GM19351 (cell line): ENCODE measurements around the gene METTL8.

Source experiments
- ATAC-seq: cut with Tn5 transposase; IDR thresholded peaks from one replicate; pipeline ENCODE4 v1.9.1; 2021; ENCODE audit warnings: mild to moderate bottlenecking, moderate library complexity; ENCODE audit not compliant: unreplicated experiment

METTL8 gene

DNA sequence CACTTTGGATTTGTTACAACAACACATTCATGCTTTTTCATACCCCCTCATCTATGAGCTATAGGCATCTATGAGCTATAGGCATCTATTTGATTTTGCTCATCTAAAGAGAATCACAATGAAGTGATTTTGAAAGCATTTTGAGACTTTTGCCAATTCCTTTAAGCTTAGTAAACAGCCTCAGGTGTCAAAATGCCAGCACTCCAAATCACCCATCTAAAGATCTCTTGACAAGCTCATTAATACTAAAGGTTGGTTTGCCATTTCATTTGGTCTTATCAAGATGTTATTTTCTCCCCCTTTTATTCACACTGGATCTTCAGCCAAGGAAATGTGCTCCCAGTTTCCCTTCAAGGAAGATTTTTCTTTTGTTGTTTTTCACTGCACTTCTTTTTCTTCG lies 162.4 kb downstream of the METTL8 start:
- ATAC-seq, result no peak

DNA sequence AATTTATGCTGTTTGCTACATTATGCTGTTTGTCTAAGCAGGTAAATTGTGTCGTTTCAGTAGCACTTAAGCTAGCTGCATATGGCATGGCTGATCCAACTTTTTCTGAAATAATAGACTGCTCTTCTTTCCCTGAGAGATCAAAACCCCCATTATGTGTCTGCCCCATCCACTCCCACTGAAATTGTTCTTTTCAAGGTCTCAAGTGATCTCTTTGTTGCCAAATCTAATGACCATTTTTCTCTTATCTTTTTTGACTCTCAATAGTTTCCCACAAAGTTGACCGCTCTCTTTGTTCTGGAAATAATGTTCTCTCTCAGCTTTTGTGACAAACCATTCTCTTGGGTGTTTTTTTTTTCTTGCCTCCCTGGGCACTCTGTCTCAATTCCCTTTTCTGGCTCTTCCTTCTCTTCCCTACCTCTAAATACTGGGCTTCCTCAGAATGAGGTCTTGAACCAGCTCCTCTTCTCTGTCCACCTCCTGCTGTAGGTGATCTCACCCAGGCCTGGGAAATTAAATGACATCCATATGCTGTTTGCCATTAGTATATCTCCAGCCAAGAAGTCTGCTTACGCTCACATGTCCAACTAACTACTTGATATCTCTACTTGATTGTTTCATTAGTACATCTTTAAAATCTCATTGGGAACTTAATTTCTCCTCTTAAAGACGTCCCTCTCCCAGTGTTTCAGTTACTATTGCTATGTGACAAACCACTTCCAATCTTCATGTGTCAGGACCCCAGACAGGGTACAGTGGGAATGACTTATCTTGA lies 165.7 kb downstream of the METTL8 start:
- no peak for ATAC-seq
